ENCODE results near the gene HIBCH. TPM values are rescaled to one million over a fixed set of nuclear protein-coding genes. Genes with fewer than 3 reads are reported as not detected.

HIBCH gene
- total RNA-seq, 1 donor from 2014 or later = 16.3 TPM

- H3K9me3 Mint-ChIP-seq (ENCODE audit: unreplicated experiment) = no peaks in the 10 kb centered on the region
- TF ChIP-seq CTCF (IDR thresholded peaks at IDR 0.05; ENCODE audit: insufficient read depth, low read depth, low read length) = no peak
- no peak for TF ChIP-seq EZH2 (IDR thresholded peaks at IDR 0.05; ENCODE audit: insufficient read depth, low read length)
- H2AFZ ChIP-seq (ENCODE audit: low read depth, low read length) = no peak overlapping the region
- H3K9me3 ChIP-seq (ENCODE audit: insufficient read depth, low read depth, low read length) = no peaks in the 10 kb centered on the region
- H3K27me3 ChIP-seq (ENCODE audit: insufficient read depth, low read length) = no peaks in the 10 kb centered on the region
- H3K4me3 ChIP-seq (ENCODE audit: insufficient read depth, low read depth, low read length) = no peak overlapping the region
- H3K36me3 ChIP-seq (ENCODE audit: insufficient read depth, low read length) = no peaks in the 10 kb centered on the region
- no peak overlapping the region for H3K9ac ChIP-seq (ENCODE audit: low read length)
- no peak overlapping the region for H3K27ac ChIP-seq (ENCODE audit: low read depth, low read length)
- no peak overlapping the region for H3K27ac Mint-ChIP-seq (ENCODE audit: unreplicated experiment)
- DNase-seq (ENCODE audit: low read depth) (no peak), FAIRE-seq (no peak)
- peaks cover 3% of the 10 kb centered on the region for H4K20me1 ChIP-seq (ENCODE audit: insufficient read depth, low read length)
- H3K4me1 ChIP-seq (ENCODE audit: insufficient read depth, low read length) = no peaks in the 10 kb centered on the region
- peaks cover 7% of the 10 kb centered on the region for H3K4me1 Mint-ChIP-seq (ENCODE audit: low read depth, unreplicated experiment)
- H3K4me2 ChIP-seq (ENCODE audit: low read length) = no peak overlapping the region
- no peak overlapping the region for H3K4me3 Mint-ChIP-seq (ENCODE audit: unreplicated experiment)
- no peaks in the 10 kb centered on the region for H3K27me3 Mint-ChIP-seq (ENCODE audit: low read depth, unreplicated experiment)
- H3K36me3 Mint-ChIP-seq (ENCODE audit: low read depth, unreplicated experiment) = no peaks in the 10 kb centered on the region
- no peaks in the 10 kb centered on the region for H3K79me2 ChIP-seq (ENCODE audit: insufficient read depth, low read length)
These were observed 41.9 kb upstream of the HIBCH start for GRCh38 chr2:190361572-190361971.

- no peak overlapping the region for H3K9ac ChIP-seq (ENCODE audit: low read length)
- DNase-seq (ENCODE audit: low read depth) = no peak
- no peak overlapping the region for H3K4me3 ChIP-seq (ENCODE audit: insufficient read depth, low read depth, low read length)
- TF ChIP-seq EZH2 (IDR thresholded peaks at IDR 0.05; ENCODE audit: insufficient read depth, low read length) (no peak), CTCF (IDR thresholded peaks at IDR 0.05; ENCODE audit: insufficient read depth, low read depth, low read length) (no peak)
- H3K27ac ChIP-seq (ENCODE audit: low read depth, low read length) = no peak overlapping the region
- H3K27me3 ChIP-seq (ENCODE audit: insufficient read depth, low read length) = no peaks in the 10 kb centered on the region
- Mint-ChIP-seq H3K9me3 (ENCODE audit: unreplicated experiment) (no peaks in the 10 kb centered on the region), H3K27me3 (ENCODE audit: low read depth, unreplicated experiment) (no peaks in the 10 kb centered on the region), H3K4me3 (ENCODE audit: unreplicated experiment) (no peak overlapping the region), H3K27ac (ENCODE audit: unreplicated experiment) (no peak overlapping the region), H3K4me1 (ENCODE audit: low read depth, unreplicated experiment) (peaks cover 7% of the 10 kb centered on the region), H3K36me3 (ENCODE audit: low read depth, unreplicated experiment) (no peaks in the 10 kb centered on the region)
- H2AFZ ChIP-seq (ENCODE audit: low read depth, low read length) = no peak overlapping the region
- no peaks in the 10 kb centered on the region for H4K20me1 ChIP-seq (ENCODE audit: insufficient read depth, low read length)
- H3K79me2 ChIP-seq (ENCODE audit: insufficient read depth, low read length) = no peaks in the 10 kb centered on the region
- no peaks in the 10 kb centered on the region for H3K36me3 ChIP-seq (ENCODE audit: insufficient read depth, low read length)
- H3K4me2 ChIP-seq (ENCODE audit: low read length) = no peak overlapping the region
- no peaks in the 10 kb centered on the region for H3K9me3 ChIP-seq (ENCODE audit: insufficient read depth, low read depth, low read length)
- FAIRE-seq = no peak
- no peaks in the 10 kb centered on the region for H3K4me1 ChIP-seq (ENCODE audit: insufficient read depth, low read length)
These were observed 41.3 kb upstream of the HIBCH start for GRCh38 chr2:190360965-190361364.

GRCh38 chr2:190360561-190360960 lies 40.9 kb upstream of the HIBCH start:
- no peak overlapping the region for H3K27ac ChIP-seq (ENCODE audit: low read depth, low read length)
- H3K9me3 Mint-ChIP-seq (ENCODE audit: unreplicated experiment) = no peaks in the 10 kb centered on the region
- H3K27me3 Mint-ChIP-seq (ENCODE audit: low read depth, unreplicated experiment) = no peaks in the 10 kb centered on the region

More at GRCh38 chr2:190360561-190360960, 40.9 kb upstream of the HIBCH start:
- Histone ChIP-seq H3K9ac (ENCODE audit: low read length) (no peak overlapping the region), H3K79me2 (ENCODE audit: insufficient read depth, low read length) (no peaks in the 10 kb centered on the region), H3K27me3 (ENCODE audit: insufficient read depth, low read length) (no peaks in the 10 kb centered on the region), H3K4me2 (ENCODE audit: low read length) (no peak overlapping the region), H4K20me1 (ENCODE audit: insufficient read depth, low read length) (no peaks in the 10 kb centered on the region), H3K4me3 (ENCODE audit: insufficient read depth, low read depth, low read length) (no peak overlapping the region), H3K4me1 (ENCODE audit: insufficient read depth, low read length) (no peaks in the 10 kb centered on the region), H2AFZ (ENCODE audit: low read depth, low read length) (no peak overlapping the region), H3K36me3 (ENCODE audit: insufficient read depth, low read length) (no peaks in the 10 kb centered on the region), H3K9me3 (ENCODE audit: insufficient read depth, low read depth, low read length) (no peaks in the 10 kb centered on the region)
- TF ChIP-seq CTCF (IDR thresholded peaks at IDR 0.05; ENCODE audit: insufficient read depth, low read depth, low read length) (no peak), EZH2 (IDR thresholded peaks at IDR 0.05; ENCODE audit: insufficient read depth, low read length) (no peak)
- DNase-seq (ENCODE audit: low read depth) (no peak), FAIRE-seq (no peak)
- Mint-ChIP-seq H3K27ac (ENCODE audit: unreplicated experiment) (no peak overlapping the region), H3K4me1 (ENCODE audit: low read depth, unreplicated experiment) (peaks cover 7% of the 10 kb centered on the region), H3K36me3 (ENCODE audit: low read depth, unreplicated experiment) (no peaks in the 10 kb centered on the region), H3K4me3 (ENCODE audit: unreplicated experiment) (no peak overlapping the region)

Measured in astrocyte (in vitro differentiated cells and primary cell).